Fibroblast of peridontal ligament (primary cell): ENCODE results near the gene SCYL3.

Source experiments
- DNase-seq: peaks from one replicate; pipeline ENCODE4 v3.0.0-alpha.2; 2010; ENCODE audit errors: extremely low read depth

The SCYL3 gene

DNA sequence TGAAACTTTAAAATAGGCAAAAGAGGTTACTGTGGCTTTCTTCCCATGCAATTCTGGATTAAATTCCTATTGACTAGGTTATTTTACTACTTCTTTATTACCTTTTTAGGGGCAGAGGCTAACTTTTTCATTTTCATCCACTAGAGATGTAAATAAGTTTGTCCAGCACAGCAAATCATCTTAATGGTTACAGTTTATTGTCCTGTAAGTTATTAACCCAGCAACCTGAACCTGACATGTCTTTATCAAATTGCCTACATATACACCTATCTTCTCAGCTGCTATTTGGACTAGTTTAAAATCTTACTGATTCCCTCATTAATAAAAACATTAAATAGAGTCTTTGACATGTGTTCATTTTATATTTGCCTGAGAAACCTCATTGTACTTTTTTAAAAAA is 6.9 kb upstream of the SCYL3 start:
- DNase-seq = no peak

DNA sequence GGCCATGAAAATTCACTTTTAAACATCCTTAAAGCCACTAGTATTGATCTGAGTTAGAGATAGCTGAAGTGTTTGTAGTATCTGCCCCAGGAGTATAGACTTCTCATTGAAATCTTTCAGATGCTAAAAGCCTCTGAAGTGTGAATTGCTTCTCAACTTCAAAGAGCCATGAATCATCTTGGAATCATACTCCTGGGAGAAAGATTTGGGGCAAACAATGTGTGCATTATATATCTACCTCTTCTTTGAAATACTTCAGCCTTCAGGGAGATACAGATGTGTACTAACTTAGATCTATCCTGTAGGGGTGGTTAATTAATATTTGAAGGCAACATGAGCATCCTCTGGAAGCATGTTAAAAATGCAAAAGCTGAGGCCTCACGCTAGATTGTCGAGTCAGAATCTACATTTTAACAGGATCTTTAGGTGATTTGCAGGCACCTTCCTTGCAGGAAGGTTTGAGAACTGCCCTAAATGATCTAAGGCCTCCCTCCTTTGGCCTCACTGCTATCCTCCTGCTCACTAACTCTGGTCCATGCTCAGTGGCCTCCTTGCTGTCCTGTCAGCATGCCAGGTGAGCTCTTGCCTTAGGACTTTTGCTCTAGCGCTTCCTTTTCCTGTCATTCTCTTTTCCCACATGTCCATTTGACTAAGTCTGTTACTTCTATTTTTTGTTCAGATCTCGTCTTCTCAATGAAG is 6.0 kb upstream of the SCYL3 start:
- DNase-seq = no peak

DNA sequence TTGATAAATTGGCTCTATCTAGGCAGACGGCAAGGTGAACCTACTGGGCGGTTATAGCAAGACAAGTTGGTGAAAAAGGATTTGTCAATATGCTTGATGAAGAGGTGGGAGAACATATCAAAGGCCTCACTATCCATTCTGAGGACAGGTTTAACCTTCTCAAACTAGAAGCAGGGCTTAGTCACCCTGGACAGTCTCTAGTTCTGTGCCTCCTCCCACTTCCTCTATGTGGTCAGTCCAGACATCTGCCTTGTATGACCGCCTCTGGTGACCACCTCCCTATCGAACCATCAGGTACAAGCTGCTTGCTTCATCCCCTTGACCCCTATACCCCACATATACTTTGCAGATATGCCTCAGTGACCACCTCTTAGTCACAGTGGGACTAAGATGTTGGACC is 2.3 kb upstream of the SCYL3 start:
- DNase-seq = no peak

GRCh38 chr1:169894424-169895145 is 889 bp upstream of the SCYL3 start:
- no peak for DNase-seq

DNA sequence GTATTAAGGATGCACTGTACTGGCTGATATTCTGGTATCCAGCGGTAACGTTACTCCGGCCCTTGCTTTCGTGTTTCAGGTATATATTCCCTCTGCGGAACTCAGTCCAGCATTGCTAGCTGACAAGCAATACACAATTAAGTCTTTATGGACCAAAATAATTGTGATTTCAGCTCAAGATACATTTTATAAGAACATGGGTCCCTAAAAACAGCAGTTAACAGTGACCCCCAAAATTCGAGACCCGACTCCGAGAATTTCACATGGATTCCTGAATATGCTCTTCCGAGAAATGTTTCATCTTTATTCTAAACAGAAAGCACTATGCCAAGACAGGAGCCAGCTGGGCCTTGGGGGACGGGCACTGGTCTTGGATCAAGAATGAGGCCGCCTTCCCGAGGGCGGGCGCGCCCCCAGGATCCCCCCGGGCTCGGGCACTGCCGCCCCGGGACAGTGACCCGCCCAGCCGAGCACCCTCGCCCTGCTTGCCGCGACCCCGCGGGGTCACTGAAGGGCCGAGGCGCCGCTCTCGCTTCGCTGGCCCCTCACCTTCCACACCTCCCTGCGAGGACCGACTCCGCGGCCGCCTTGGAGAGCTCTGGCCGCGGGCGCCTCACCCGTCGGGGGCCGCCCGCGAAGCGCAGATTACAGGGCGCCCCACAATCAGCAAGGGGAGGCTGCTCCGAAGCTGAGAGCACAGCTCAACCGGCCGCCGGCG is 610 bp downstream of the SCYL3 start:
- peak; percentile 40 for DNase-seq

- no peak for DNase-seq
Measured at GRCh38 chr1:169892176-169892926, 1.3 kb downstream of the SCYL3 start.

DNA sequence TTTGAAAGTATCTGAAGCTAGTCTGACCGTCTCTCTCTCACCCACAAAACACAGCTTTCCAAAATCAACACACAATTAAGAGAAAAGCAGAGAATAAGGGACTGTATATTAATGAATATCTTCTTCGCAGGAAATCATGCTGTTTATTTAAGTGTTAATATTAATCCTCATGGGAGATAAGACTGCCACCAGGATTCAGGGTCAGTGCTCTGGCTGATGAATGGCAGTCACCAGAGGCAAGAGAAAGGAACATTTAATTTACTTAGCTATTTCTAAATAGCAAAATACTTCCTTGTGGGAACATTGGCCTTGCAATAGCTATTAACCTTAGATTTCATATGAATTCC is 2.2 kb downstream of the SCYL3 start:
- no peak for DNase-seq

- no peak for DNase-seq
Measured at GRCh38 chr1:169890761-169891538, 2.7 kb downstream of the SCYL3 start.

GRCh38 chr1:169889871-169890270 is 3.8 kb downstream of the SCYL3 start:
- DNase-seq = no peak

DNA sequence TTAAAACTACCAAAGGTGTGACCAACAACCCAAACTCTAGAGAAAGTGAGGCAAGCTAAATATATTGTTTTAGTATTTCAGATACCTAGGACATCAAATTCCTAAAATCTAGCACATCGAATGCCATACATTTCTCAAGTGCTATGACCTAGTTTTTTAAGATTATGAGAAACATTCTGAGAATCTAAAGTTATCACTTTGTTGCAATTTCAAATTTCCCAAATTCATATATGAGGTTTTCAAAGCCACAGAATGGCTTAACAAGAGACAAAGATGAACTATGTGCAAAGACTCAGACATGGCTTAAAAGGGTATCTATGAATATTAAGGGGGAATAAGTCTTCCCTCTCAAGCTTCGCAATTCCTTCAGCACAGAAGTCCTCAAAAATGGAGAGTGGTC is 6.8 kb downstream of the SCYL3 start:
- no peak for DNase-seq

- DNase-seq = no peak
Measured at GRCh38 chr1:169886422-169886821, 7.3 kb downstream of the SCYL3 start.

- no peak for DNase-seq
Measured at GRCh38 chr1:169885207-169885606, 8.5 kb downstream of the SCYL3 start.

GRCh38 chr1:169884634-169885033 is 9.1 kb downstream of the SCYL3 start:
- DNase-seq = no peak

- no peak for DNase-seq
Measured at GRCh38 chr1:169882039-169882511, 11.6 kb downstream of the SCYL3 start.

DNA sequence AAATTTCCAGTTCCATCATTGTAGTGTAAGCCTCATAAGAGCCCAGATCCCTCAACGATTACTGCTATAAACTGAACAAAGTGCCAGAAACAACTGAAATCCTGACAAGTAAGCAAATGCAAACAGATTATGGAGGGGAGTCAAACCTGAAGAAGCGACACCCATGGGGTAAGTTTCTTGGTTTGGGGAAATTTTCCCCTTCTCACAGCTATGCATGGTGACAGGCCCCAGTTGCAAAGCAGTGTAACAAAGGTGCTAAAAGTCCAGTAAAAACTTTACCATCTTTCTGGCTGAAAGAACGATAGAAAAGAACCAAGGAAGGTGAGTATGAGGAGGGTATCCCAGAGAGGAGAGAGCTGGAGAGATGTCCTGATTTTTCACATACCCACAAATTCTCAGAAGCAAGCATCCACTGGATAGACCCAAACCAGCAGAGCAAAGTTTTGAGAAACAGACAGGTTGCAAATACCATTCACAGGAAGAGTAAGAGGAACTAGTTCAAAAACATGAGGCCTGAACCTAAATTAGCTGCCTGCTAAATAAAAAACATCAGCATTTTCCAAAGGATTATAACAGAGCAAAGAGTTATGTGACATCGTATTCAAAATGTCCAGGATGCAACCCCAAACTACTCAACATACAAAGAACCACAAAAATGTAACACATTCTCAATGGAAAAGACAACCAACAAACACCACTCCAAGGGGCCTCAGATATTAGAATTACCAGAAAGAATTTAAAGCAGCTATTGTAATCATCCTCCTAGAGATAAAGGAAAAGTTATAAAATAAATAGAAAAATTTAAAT is 14.5 kb downstream of the SCYL3 start:
- no peak for DNase-seq

- DNase-seq = no peak
Measured at GRCh38 chr1:169878498-169878897, 15.2 kb downstream of the SCYL3 start.

GRCh38 chr1:169877800-169878491 is 15.8 kb downstream of the SCYL3 start:
- DNase-seq = no peak

GRCh38 chr1:169874229-169874628 is 19.5 kb downstream of the SCYL3 start:
- DNase-seq = peak; percentile 83

DNA sequence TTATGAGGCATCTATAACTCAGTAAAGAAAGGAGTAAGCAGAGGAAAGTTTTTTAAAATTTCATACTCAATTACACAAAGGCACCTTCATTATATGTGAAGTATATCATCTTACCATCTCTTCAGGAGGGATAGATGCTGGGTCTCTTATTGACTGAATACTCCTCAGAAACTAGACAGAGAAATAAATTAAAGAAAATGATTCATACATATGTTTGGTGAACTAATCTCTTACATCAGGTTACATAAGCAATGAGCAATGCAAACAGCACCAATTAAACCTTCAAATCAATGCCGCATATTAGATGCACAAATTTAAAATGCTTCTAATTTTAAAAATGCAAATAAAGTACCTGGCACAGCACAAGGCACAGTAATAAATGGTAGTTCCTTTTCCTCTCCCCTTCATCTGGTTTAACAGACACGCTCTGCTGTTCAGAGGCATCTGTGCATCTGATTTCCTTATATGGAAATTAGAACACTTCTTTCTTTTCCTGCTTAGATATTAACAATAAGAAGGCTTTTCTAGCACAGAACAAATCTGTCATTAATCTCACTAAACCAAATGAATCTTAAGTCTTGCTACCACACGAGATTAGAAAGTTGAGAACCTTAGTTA is 20.0 kb downstream of the SCYL3 start:
- peak; percentile 41 for DNase-seq
